Upper lobe of left lung (tissue), 4 donors: ENCODE measurements around the gene KCNMA1.

Experiments
- POLR2A ChIP-seq, 4 donors: fragments of 450-650 bp; IDR thresholded peaks; one replicate each; pipeline ENCODE4 v1.5.1; 2016 to 2017; ENCODE audit warnings: antibody characterized with exemption in 4 of 4, mild to moderate bottlenecking in 2 of 4
- TF ChIP-seq, protein P1 (sequence below), 6 experiments: fragments of 450-650 bp in 4 of 6; fragments of 200-600 bp in 2 of 6; sonication (generic) in 2 of 6; IDR thresholded peaks; one replicate each; pipeline ENCODE4 v1.5.1; 2016 to 2019; ENCODE audit warnings: antibody characterized with exemption in 6 of 6

- TF ChIP-seq, protein P1, sequence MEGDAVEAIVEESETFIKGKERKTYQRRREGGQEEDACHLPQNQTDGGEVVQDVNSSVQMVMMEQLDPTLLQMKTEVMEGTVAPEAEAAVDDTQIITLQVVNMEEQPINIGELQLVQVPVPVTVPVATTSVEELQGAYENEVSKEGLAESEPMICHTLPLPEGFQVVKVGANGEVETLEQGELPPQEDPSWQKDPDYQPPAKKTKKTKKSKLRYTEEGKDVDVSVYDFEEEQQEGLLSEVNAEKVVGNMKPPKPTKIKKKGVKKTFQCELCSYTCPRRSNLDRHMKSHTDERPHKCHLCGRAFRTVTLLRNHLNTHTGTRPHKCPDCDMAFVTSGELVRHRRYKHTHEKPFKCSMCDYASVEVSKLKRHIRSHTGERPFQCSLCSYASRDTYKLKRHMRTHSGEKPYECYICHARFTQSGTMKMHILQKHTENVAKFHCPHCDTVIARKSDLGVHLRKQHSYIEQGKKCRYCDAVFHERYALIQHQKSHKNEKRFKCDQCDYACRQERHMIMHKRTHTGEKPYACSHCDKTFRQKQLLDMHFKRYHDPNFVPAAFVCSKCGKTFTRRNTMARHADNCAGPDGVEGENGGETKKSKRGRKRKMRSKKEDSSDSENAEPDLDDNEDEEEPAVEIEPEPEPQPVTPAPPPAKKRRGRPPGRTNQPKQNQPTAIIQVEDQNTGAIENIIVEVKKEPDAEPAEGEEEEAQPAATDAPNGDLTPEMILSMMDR (IDR thresholded peaks at IDR 0.05), result no peak
- no peak for TF ChIP-seq POLR2A (IDR thresholded peaks at IDR 0.05)
Measured at GRCh38 chr10:76858721-76859120, 778.9 kb downstream of the KCNMA1 start.
